Loucy (cell line): ENCODE measurements around the gene ASIC2.

Experiments used
- H2AFZ ChIP-seq: fragments of 200-600 bp; sonication (generic); 2 replicates; pipeline ENCODE4 v1.6.0; 2016; ENCODE audit warnings: antibody characterized with exemption, mild to moderate bottlenecking, low read length, moderate library complexity
- H3F3A ChIP-seq: fragments of 200-600 bp; 2 replicates; pipeline ENCODE4 v1.6.0; 2016; ENCODE audit warnings: antibody characterized with exemption, low read depth, mild to moderate bottlenecking
- H3K27me3 ChIP-seq: fragments of 200-600 bp; sonication (generic); 2 replicates; pipeline ENCODE4 v1.6.1; 2014; ENCODE audit warnings: low read length, mild to moderate bottlenecking; ENCODE audit not compliant: insufficient read depth, poor library complexity, severe bottlenecking
- H3K36me3 ChIP-seq: fragments of 200-600 bp; sonication (generic); 2 replicates; pipeline ENCODE4 v1.6.1; 2016; ENCODE audit warnings: low read length; ENCODE audit not compliant: insufficient read depth
- H3K4me1 ChIP-seq: fragments of 200-600 bp; sonication (generic); 2 replicates; pipeline ENCODE4 v1.5.1; 2014; ENCODE audit warnings: low read length, mild to moderate bottlenecking; ENCODE audit not compliant: insufficient read depth, poor library complexity, severe bottlenecking
- H3K4me2 ChIP-seq: fragments of 200-600 bp; sonication (generic); 2 replicates; pipeline ENCODE4 v1.6.0; 2014; ENCODE audit warnings: antibody characterized with exemption, low read length, low read depth, mild to moderate bottlenecking; ENCODE audit not compliant: poor library complexity, severe bottlenecking
- H3K4me3 ChIP-seq: fragments of 200-600 bp; sonication (generic); 2 replicates; pipeline ENCODE4 v1.5.1; 2014; ENCODE audit warnings: low read length, mild to moderate bottlenecking, mixed read lengths; ENCODE audit not compliant: poor library complexity, severe bottlenecking
- H3K79me2 ChIP-seq: fragments of 200-600 bp; sonication (generic); 2 replicates; pipeline ENCODE4 v1.6.1; 2014; ENCODE audit warnings: low read length; ENCODE audit not compliant: insufficient read depth
- H3K9ac ChIP-seq: fragments of 200-600 bp; sonication (generic); 2 replicates; pipeline ENCODE4 v1.6.0; 2014; ENCODE audit warnings: mild to moderate bottlenecking, low read depth, low read length, moderate library complexity; ENCODE audit not compliant: poor library complexity, severe bottlenecking
- H3K9me2 ChIP-seq: fragments of 200-600 bp; sonication (generic); replicated peaks from 2 replicates; pipeline ENCODE4 v1.6.1; 2016; ENCODE audit warnings: low read depth, low read length, mixed read lengths
- H3K9me3 ChIP-seq: fragments of 200-600 bp; sonication (generic); 2 replicates; pipeline ENCODE4 v1.6.1; 2014; ENCODE audit warnings: mild to moderate bottlenecking, antibody characterized with exemption, low read length, low read depth; ENCODE audit not compliant: insufficient read depth
- H4K20me1 ChIP-seq: fragments of 200-600 bp; sonication (generic); 2 replicates; pipeline ENCODE4 v1.6.0; 2014; ENCODE audit warnings: antibody characterized with exemption, low read length, mild to moderate bottlenecking; ENCODE audit not compliant: insufficient read depth, poor library complexity, severe bottlenecking
- CTCF ChIP-seq: fragments of 200-600 bp; sonication (generic); conservative IDR thresholded peaks from 2 replicates; pipeline ENCODE4 v1.5.1; 2014; ENCODE audit warnings: mild to moderate bottlenecking, antibody characterized with exemption, low read length
- EZH2phosphoT487 ChIP-seq: fragments of 200-600 bp; IDR thresholded peaks from 2 replicates; pipeline ENCODE4 v1.6.1; 2018; ENCODE audit warnings: antibody characterized with exemption, mild to moderate bottlenecking, moderate library complexity, borderline replicate concordance

Gene ASIC2

GRCh38 chr17:33028061-33028460 lies 265.0 kb downstream of the ASIC2 start:
- Histone ChIP-seq H4K20me1 (no peaks in the 10 kb centered on the region), H3K36me3 (no peaks in the 10 kb centered on the region), H3K4me1 (no peaks in the 10 kb centered on the region), H2AFZ (no peak overlapping the region), H3K27me3 (no peaks in the 10 kb centered on the region), H3K4me3 (no peak overlapping the region), H3K4me2 (no peak overlapping the region), H3K9me2 (no peaks in the 10 kb centered on the region), H3F3A (no peaks in the 10 kb centered on the region), H3K9me3 (no peaks in the 10 kb centered on the region; the same call in 1 of the 2 replicates), H3K9ac (no peak overlapping the region), H3K79me2 (no peaks in the 10 kb centered on the region)
- TF ChIP-seq EZH2phosphoT487 (no peak), CTCF (no peak)

- Histone ChIP-seq H3K36me3 (no peaks in the 10 kb centered on the region), H3K4me1 (no peaks in the 10 kb centered on the region), H3K4me2 (no peak overlapping the region), H4K20me1 (no peaks in the 10 kb centered on the region), H3K27me3 (no peaks in the 10 kb centered on the region), H3K9ac (no peak overlapping the region), H2AFZ (no peak overlapping the region), H3F3A (no peaks in the 10 kb centered on the region), H3K79me2 (no peaks in the 10 kb centered on the region), H3K9me2 (no peaks in the 10 kb centered on the region), H3K4me3 (no peak overlapping the region), H3K9me3 (no peaks in the 10 kb centered on the region; the same call in 1 of the 2 replicates)
- TF ChIP-seq EZH2phosphoT487 (no peak), CTCF (no peak)
Measured at GRCh38 chr17:33024688-33025486, 268.2 kb downstream of the ASIC2 start.

- Histone ChIP-seq H3K9ac (no peak overlapping the region), H3K4me3 (no peak overlapping the region), H3K9me3 (no peaks in the 10 kb centered on the region; the same call in 1 of the 2 replicates), H4K20me1 (no peaks in the 10 kb centered on the region), H3K36me3 (no peaks in the 10 kb centered on the region), H3F3A (no peaks in the 10 kb centered on the region), H2AFZ (no peak overlapping the region), H3K4me1 (no peaks in the 10 kb centered on the region), H3K79me2 (no peaks in the 10 kb centered on the region), H3K27me3 (no peaks in the 10 kb centered on the region), H3K4me2 (no peak overlapping the region), H3K9me2 (no peaks in the 10 kb centered on the region)
- TF ChIP-seq EZH2phosphoT487 = no peak
- TF ChIP-seq CTCF = no peak
Measured at GRCh38 chr17:33023790-33024189, 269.3 kb downstream of the ASIC2 start.
